Liver (tissue), 9 donors: ENCODE results near the gene ABHD6. TPM values are rescaled to one million over a fixed set of nuclear protein-coding genes. Genes with fewer than 3 reads are reported as not detected.
A peak's percentile ranks its signal among the peaks of the same experiment; 100 is the strongest.

Experiments
- DNase-seq: peaks from one replicate; pipeline ENCODE4 v3.0.0-alpha.2; 2017; ENCODE audit warnings: low spot score
- H3K27ac ChIP-seq, 2 donors: one replicate each; pipeline ENCODE4 v1.7.0; 2013; ENCODE audit warnings: inconsistent platforms in 2 of 2, low read length in 2 of 2, control low read depth in 1 of 2, low read depth in 1 of 2, mild to moderate bottlenecking in 1 of 2
- H3K27me3 ChIP-seq, 4 donors: one replicate each; pipeline versions ENCODE4 v1.6.1 to v1.7.0; 2013; ENCODE audit warnings: low read length in 3 of 4, inconsistent platforms in 1 of 4, mild to moderate bottlenecking in 1 of 4, moderate library complexity in 1 of 4; ENCODE audit not compliant: control insufficient read depth in 4 of 4, insufficient read depth in 4 of 4
- H3K36me3 ChIP-seq, 4 donors: one replicate each; pipeline versions ENCODE4 v1.6.1 to v1.7.0; 2013; ENCODE audit warnings: low read length in 3 of 4, mild to moderate bottlenecking in 3 of 4, low read depth in 1 of 4, moderate library complexity in 1 of 4; ENCODE audit not compliant: control insufficient read depth in 4 of 4, insufficient read depth in 3 of 4
- H3K4me1 ChIP-seq, 4 donors: one replicate each; pipeline versions ENCODE4 v1.6.1 to v1.7.0; 2013; ENCODE audit warnings: low read length in 3 of 4, mild to moderate bottlenecking in 3 of 4, moderate library complexity in 1 of 4; ENCODE audit not compliant: control insufficient read depth in 4 of 4, insufficient read depth in 4 of 4
- H3K4me3 ChIP-seq, 3 donors: one replicate each; pipeline versions ENCODE4 v1.6.1 to v1.7.0; 2013; ENCODE audit warnings: low read length in 3 of 3, control low read depth in 1 of 3, low read depth in 1 of 3, mild to moderate bottlenecking in 1 of 3
- H3K9ac ChIP-seq, 2 donors: one replicate each; pipeline ENCODE4 v1.7.0; 2013; ENCODE audit warnings: low read length in 2 of 2, mild to moderate bottlenecking in 2 of 2, moderate library complexity in 2 of 2, control low read depth in 1 of 2, low read depth in 1 of 2
- H3K9me3 ChIP-seq, 4 donors: one replicate each; pipeline versions ENCODE4 v1.6.1 to v1.7.0; 2013; ENCODE audit warnings: low read length in 3 of 4; ENCODE audit not compliant: control insufficient read depth in 4 of 4
- EGR1 ChIP-seq, 2 donors: IDR thresholded peaks; 2 replicates each; pipeline ENCODE4 v1.6.1; 2016 to 2018; ENCODE audit warnings: antibody characterized with exemption in 2 of 2, low read depth in 2 of 2
- FOXA1 ChIP-seq: IDR thresholded peaks from 2 replicates; pipeline ENCODE4 v1.6.1; 2016; ENCODE audit warnings: antibody characterized with exemption
- FOXA2 ChIP-seq: IDR thresholded peaks from 2 replicates; pipeline ENCODE4 v1.6.1; 2016; ENCODE audit warnings: antibody characterized with exemption
- GABPA ChIP-seq, 2 donors: IDR thresholded peaks in 1 of 2; conservative IDR thresholded peaks in 1 of 2; 2 replicates each; pipeline ENCODE4 v1.6.1; 2016; ENCODE audit warnings: antibody characterized with exemption in 2 of 2, mild to moderate bottlenecking in 1 of 2, moderate library complexity in 1 of 2
- HNF4A ChIP-seq, 2 donors: conservative IDR thresholded peaks; 2 replicates each; pipeline ENCODE4 v1.6.1; 2016; ENCODE audit warnings: antibody characterized with exemption in 2 of 2, mild to moderate bottlenecking in 2 of 2
- HNF4G ChIP-seq: IDR thresholded peaks from 2 replicates; pipeline ENCODE4 v1.6.1; 2016; ENCODE audit warnings: antibody characterized with exemption
- NR2F2 ChIP-seq: IDR thresholded peaks from 2 replicates; pipeline ENCODE4 v1.6.1; 2016; ENCODE audit warnings: antibody characterized with exemption
- RAD21 ChIP-seq, 2 donors: IDR thresholded peaks; 2 replicates each; pipeline ENCODE4 v1.6.1; 2016; ENCODE audit warnings: antibody characterized with exemption in 2 of 2, mild to moderate bottlenecking in 2 of 2
- RXRA ChIP-seq, 2 donors: IDR thresholded peaks; 2 replicates each; pipeline ENCODE4 v1.6.1; 2017 to 2018; ENCODE audit warnings: antibody characterized with exemption in 2 of 2, mild to moderate bottlenecking in 1 of 2
- SP1 ChIP-seq: IDR thresholded peaks from 2 replicates; pipeline ENCODE4 v1.6.1; 2018; ENCODE audit warnings: antibody characterized with exemption, mild to moderate bottlenecking
- TAF1 ChIP-seq: conservative IDR thresholded peaks from 2 replicates; pipeline ENCODE4 v1.6.1; 2016; ENCODE audit warnings: antibody characterized with exemption, mild to moderate bottlenecking
- YY1 ChIP-seq: IDR thresholded peaks from 2 replicates; pipeline ENCODE4 v1.6.1; 2016; ENCODE audit warnings: antibody characterized with exemption, mild to moderate bottlenecking
- WGBS: extraction: QIAGEN DNeasy Blood & Tissue Kit; methylation state at CpG from one replicate; pipeline ENCODE4 v1.1.7; 2013; 5-methylcytosine and 5-hydroxymethylcytosine counted together
- polyA plus RNA-seq, 2 donors: library from polyadenylated mRNA; stranded (reverse) in 1 of 2; unstranded in 1 of 2; fragments of 200-250 nt in 1 of 2; fragments of >200 nt in 1 of 2; fragmentation: Nextera tagmentation in 1 of 2; extraction: Ambion mirVana in 1 of 2; gene quantifications; one replicate each; pipeline versions ENCODE4 v1.2.1 to v1.2.3, GENCODE V29; 2013 to 2015
- total RNA-seq, 2 donors: library from RNA; depleted of rRNA; stranded (reverse); fragments of >200 nt; gene quantifications; one replicate each; pipeline ENCODE4 v1.2.3, GENCODE V29; 2014
- TF ChIP-seq, protein P1 (sequence below): IDR thresholded peaks from 2 replicates; pipeline ENCODE4 v1.6.1; 2016; ENCODE audit warnings: antibody characterized with exemption
- TF ChIP-seq, protein P2 (sequence below): IDR thresholded peaks from 2 replicates; pipeline ENCODE4 v1.6.1; 2016; ENCODE audit warnings: antibody characterized with exemption, mild to moderate bottlenecking
- TF ChIP-seq, protein P3 (sequence below): fragments of 150-350 bp; IDR thresholded peaks from 2 replicates; pipeline ENCODE4 v1.5.1; 2017; ENCODE audit warnings: improper control_type of control experiment, low read depth, low read length; ENCODE audit not compliant: missing input control
- TF ChIP-seq, protein P4 (sequence below): IDR thresholded peaks from 2 replicates; pipeline ENCODE4 v1.6.1; 2016; ENCODE audit warnings: antibody characterized with exemption
- donor health status: healthy.
- donor health status: healthy.
- donor health status: healthy.
- donor health status: healthy.
- donor health status: healthy.

The ABHD6 gene
- total and polyA plus RNA-seq, 4 donors, result 19.8 to 60.9 (median 38.3) TPM

DNA sequence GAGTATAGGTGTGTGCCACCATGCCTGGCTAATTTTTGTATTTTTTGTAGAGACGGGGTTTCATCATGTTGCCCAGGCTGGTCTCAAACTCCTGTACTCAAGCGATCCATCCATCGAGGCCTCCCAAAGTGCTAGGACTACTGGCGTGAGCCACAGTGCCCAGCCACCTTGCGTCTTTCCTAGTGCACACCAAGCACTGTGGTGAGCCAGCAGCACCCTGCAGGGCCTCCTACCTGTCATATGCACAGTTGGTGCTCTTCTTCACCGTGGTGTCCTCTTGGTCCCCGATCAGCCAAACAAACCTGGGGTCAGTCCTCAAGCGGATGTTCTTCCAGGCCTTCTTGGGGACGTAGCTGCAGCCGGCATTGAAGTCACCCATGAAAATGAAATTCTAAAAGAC lies 40.0 kb upstream of the ABHD6 start:
- DNase-seq, result no peak
- no peak overlapping the region for H3K9ac ChIP-seq
- no peak overlapping the region for H3K4me3 ChIP-seq
- no peaks in the 10 kb centered on the region for H3K9me3 ChIP-seq
- H3K27ac ChIP-seq, result no peak overlapping the region
- H3K36me3 ChIP-seq, result no peaks in the 10 kb centered on the region
- no peak for TF ChIP-seq EGR1 (IDR thresholded peaks at IDR 0.05; ENCODE audit: low read depth in 2 of 2)
- no peak for TF ChIP-seq HNF4A (conservative IDR thresholded peaks at IDR 0.05)
- TF ChIP-seq TAF1, result no peak
- no peak for TF ChIP-seq HNF4G
- TF ChIP-seq GABPA (IDR thresholded peaks at IDR 0.05 in 1 of 2, conservative IDR thresholded peaks at IDR 0.05 in 1 of 2), result no peak
- TF ChIP-seq, protein P1, sequence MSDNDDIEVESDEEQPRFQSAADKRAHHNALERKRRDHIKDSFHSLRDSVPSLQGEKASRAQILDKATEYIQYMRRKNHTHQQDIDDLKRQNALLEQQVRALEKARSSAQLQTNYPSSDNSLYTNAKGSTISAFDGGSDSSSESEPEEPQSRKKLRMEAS, result no peak
- WGBS, result 89% methylated on average over 10 of the region's 10 CpGs
- no peaks in the 10 kb centered on the region for H3K27me3 ChIP-seq
- H3K4me1 ChIP-seq, result peaks cover 2 to 26% (median 15%) of the 10 kb centered on the region in 4 donors

DNA sequence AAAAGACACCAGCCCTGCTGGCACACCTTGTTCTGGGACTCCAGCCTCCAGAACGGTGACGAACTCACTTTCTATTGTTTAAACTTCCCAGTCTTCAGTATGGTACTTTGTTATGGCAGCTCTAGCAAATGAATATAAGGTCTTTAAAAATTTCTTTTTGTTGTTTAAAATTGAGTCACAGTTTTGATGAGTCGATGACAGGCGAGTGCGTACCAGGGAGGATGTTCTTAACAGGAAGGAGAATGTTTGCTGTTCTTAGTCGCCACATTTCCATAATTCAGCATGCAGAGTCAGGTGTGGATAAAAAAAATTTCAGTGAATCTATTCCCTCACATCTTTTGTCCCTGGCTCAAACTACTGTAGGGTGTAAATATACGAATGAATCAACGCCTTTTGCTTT lies 39.2 kb upstream of the ABHD6 start:
- TF ChIP-seq EGR1 (IDR thresholded peaks at IDR 0.05; ENCODE audit: low read depth in 2 of 2), result no peak
- TF ChIP-seq TAF1, result no peak
- no peak for TF ChIP-seq FOXA1
- TF ChIP-seq RAD21 (IDR thresholded peaks at IDR 0.05), result no peak
- no peak for TF ChIP-seq HNF4A (conservative IDR thresholded peaks at IDR 0.05)
- TF ChIP-seq YY1, result no peak
- TF ChIP-seq NR2F2, result no peak
- H3K9me3 ChIP-seq, result no peaks in the 10 kb centered on the region
- H3K27ac ChIP-seq, result no peak overlapping the region
- no peaks in the 10 kb centered on the region for H3K36me3 ChIP-seq
- H3K4me3 ChIP-seq, result no peak overlapping the region
- no peak for DNase-seq
- WGBS, result 90% methylated on average over 8 of the region's 8 CpGs
- H3K4me1 ChIP-seq, result peaks cover 0 to 18% (median 9%) of the 10 kb centered on the region in 4 donors
- no peaks in the 10 kb centered on the region for H3K27me3 ChIP-seq
- H3K9ac ChIP-seq, result no peak overlapping the region

DNA sequence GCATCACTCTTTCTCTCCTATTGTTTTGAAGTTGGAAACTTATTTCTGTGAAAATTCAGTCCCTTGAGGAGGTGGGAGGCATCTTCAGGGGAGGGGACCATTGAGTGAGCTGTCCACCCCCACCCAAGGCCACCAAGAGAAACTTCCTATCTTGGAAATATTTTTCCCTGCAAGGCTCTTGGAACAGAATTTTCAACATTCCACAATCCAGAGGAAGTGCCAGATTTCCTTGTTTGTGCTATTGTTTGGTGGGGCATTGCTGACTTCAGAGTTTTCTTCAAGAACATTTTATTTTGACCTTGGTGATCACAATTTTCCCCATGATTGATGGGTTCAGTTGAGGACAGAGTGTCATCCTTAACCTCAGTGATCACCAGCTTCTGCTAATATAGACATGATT lies 38.8 kb upstream of the ABHD6 start:
- Histone ChIP-seq H3K9ac (no peak overlapping the region), H3K4me1 (peaks cover 0 to 13% (median 5%) of the 10 kb centered on the region in 4 donors), H3K36me3 (no peaks in the 10 kb centered on the region), H3K27me3 (no peaks in the 10 kb centered on the region), H3K27ac (no peak overlapping the region), H3K4me3 (no peak overlapping the region), H3K9me3 (no peaks in the 10 kb centered on the region)
- DNase-seq, result no peak
- peak; percentile 73 for TF ChIP-seq NR2F2
- TF ChIP-seq FOXA2, result no peak
- TF ChIP-seq SP1, result peak; percentile 37
- TF ChIP-seq, protein P2, sequence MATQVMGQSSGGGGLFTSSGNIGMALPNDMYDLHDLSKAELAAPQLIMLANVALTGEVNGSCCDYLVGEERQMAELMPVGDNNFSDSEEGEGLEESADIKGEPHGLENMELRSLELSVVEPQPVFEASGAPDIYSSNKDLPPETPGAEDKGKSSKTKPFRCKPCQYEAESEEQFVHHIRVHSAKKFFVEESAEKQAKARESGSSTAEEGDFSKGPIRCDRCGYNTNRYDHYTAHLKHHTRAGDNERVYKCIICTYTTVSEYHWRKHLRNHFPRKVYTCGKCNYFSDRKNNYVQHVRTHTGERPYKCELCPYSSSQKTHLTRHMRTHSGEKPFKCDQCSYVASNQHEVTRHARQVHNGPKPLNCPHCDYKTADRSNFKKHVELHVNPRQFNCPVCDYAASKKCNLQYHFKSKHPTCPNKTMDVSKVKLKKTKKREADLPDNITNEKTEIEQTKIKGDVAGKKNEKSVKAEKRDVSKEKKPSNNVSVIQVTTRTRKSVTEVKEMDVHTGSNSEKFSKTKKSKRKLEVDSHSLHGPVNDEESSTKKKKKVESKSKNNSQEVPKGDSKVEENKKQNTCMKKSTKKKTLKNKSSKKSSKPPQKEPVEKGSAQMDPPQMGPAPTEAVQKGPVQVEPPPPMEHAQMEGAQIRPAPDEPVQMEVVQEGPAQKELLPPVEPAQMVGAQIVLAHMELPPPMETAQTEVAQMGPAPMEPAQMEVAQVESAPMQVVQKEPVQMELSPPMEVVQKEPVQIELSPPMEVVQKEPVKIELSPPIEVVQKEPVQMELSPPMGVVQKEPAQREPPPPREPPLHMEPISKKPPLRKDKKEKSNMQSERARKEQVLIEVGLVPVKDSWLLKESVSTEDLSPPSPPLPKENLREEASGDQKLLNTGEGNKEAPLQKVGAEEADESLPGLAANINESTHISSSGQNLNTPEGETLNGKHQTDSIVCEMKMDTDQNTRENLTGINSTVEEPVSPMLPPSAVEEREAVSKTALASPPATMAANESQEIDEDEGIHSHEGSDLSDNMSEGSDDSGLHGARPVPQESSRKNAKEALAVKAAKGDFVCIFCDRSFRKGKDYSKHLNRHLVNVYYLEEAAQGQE, result peak; percentile 41
- TF ChIP-seq EGR1 (IDR thresholded peaks at IDR 0.05; ENCODE audit: low read depth in 2 of 2), result no peak
- TF ChIP-seq RXRA (IDR thresholded peaks at IDR 0.05), result peak; percentile 27 to 44
- TF ChIP-seq, protein P3, sequence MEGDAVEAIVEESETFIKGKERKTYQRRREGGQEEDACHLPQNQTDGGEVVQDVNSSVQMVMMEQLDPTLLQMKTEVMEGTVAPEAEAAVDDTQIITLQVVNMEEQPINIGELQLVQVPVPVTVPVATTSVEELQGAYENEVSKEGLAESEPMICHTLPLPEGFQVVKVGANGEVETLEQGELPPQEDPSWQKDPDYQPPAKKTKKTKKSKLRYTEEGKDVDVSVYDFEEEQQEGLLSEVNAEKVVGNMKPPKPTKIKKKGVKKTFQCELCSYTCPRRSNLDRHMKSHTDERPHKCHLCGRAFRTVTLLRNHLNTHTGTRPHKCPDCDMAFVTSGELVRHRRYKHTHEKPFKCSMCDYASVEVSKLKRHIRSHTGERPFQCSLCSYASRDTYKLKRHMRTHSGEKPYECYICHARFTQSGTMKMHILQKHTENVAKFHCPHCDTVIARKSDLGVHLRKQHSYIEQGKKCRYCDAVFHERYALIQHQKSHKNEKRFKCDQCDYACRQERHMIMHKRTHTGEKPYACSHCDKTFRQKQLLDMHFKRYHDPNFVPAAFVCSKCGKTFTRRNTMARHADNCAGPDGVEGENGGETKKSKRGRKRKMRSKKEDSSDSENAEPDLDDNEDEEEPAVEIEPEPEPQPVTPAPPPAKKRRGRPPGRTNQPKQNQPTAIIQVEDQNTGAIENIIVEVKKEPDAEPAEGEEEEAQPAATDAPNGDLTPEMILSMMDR, result no peak
- TF ChIP-seq YY1, result no peak
- TF ChIP-seq, protein P4, sequence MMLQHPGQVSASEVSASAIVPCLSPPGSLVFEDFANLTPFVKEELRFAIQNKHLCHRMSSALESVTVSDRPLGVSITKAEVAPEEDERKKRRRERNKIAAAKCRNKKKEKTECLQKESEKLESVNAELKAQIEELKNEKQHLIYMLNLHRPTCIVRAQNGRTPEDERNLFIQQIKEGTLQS, result no peak
- TF ChIP-seq HNF4G, result no peak
